ENCODE measurements around the gene PLEKHH2. TPM values are rescaled to one million over a fixed set of nuclear protein-coding genes. Genes with fewer than 3 reads are reported as not detected.

The PLEKHH2 gene
- total RNA-seq, 4 donors from 2014 or later, result 47.1 to 124 (median 74.8) TPM

- intact Hi-C loops (cut with DNase I; ENCODE audit: low total_unique reads), result no loop called here
- H3K27ac ChIP-seq, result no peak overlapping the region
Measured at GRCh38 chr2:43616967-43617680, 19.9 kb upstream of the PLEKHH2 start.

DNA sequence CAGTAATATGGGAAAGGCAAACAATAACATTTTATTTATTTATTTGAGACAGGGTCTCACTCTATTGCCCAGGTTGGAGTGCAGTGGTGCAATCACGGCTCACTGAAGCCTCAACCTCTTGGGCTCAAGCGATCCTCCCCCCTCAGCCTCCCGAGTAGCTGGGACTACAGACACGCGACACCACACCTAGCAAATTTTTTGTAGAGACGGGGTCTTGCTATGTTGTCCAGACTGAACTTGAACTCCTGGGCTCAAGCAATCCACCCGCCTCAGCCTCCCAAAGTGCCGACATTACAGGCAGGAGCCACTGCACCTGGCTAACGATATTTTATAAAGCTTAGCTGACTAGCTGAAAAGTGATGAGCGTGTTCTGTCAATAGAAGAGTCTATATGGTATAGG, 17.5 kb upstream of the PLEKHH2 start:
- no peak for DNase-seq
- intact Hi-C loops (cut with DNase I; ENCODE audit: low total_unique reads), result no loop called here
- Histone ChIP-seq H3K36me3 (no peaks in the 10 kb centered on the region), H3K27me3 (no peaks in the 10 kb centered on the region), H3K4me1 (no peaks in the 10 kb centered on the region), H3K9me3 (no peaks in the 10 kb centered on the region), H3K4me3 (no peak overlapping the region), H3K27ac (no peak overlapping the region)
- TF ChIP-seq, protein P1, sequence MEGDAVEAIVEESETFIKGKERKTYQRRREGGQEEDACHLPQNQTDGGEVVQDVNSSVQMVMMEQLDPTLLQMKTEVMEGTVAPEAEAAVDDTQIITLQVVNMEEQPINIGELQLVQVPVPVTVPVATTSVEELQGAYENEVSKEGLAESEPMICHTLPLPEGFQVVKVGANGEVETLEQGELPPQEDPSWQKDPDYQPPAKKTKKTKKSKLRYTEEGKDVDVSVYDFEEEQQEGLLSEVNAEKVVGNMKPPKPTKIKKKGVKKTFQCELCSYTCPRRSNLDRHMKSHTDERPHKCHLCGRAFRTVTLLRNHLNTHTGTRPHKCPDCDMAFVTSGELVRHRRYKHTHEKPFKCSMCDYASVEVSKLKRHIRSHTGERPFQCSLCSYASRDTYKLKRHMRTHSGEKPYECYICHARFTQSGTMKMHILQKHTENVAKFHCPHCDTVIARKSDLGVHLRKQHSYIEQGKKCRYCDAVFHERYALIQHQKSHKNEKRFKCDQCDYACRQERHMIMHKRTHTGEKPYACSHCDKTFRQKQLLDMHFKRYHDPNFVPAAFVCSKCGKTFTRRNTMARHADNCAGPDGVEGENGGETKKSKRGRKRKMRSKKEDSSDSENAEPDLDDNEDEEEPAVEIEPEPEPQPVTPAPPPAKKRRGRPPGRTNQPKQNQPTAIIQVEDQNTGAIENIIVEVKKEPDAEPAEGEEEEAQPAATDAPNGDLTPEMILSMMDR (IDR thresholded peaks at IDR 0.05), result no peak
- TF ChIP-seq POLR2A (IDR thresholded peaks at IDR 0.05), result no peak

More at GRCh38 chr2:43616967-43617680, 19.9 kb upstream of the PLEKHH2 start:
- Histone ChIP-seq H3K27me3 (no peaks in the 10 kb centered on the region), H3K4me3 (no peak overlapping the region), H3K36me3 (no peaks in the 10 kb centered on the region), H3K4me1 (no peaks in the 10 kb centered on the region), H3K9me3 (no peaks in the 10 kb centered on the region)
- TF ChIP-seq POLR2A (IDR thresholded peaks at IDR 0.05), result no peak
- TF ChIP-seq, protein P1 (IDR thresholded peaks at IDR 0.05), result no peak
- no peak for DNase-seq

DNA sequence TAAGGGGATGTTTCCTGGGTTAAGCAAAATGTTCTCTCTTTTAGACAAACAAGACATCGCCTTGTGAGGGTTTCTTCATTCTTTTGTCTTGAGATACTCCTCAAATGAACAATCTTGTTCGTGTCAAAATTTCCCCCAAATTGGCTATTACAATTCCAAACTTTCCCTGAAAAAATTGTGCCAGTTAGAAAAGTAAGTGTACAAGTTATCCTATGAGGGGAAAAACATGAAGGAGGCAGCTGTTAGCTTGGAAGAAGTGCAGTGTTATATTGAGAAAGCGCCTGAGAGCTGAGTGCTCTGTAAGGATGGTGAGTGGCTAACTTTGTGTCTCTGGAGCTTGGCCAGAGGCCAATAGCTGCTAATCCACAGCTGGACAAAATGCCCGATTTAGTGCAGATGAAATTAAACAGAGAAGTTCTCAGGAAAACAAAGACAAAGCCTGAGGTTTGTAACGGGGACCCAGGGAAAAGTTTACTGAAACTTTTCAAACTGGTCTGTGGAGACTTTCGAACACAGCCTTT, 14.1 kb upstream of the PLEKHH2 start:
- DNase-seq, result peak; percentile 50 to 54
- no peaks in the 10 kb centered on the region for H3K27me3 ChIP-seq
- no peaks in the 10 kb centered on the region for H3K36me3 ChIP-seq
- peak overlapping the region; percentile 64 to 69 for H3K27ac ChIP-seq
- H3K9me3 ChIP-seq, result no peaks in the 10 kb centered on the region
- no peak overlapping the region for H3K4me3 ChIP-seq
- intact Hi-C loops (cut with DNase I; ENCODE audit: low total_unique reads), result no loop called here
- H3K4me1 ChIP-seq, result no peaks in the 10 kb centered on the region
- TF ChIP-seq, protein P1 (IDR thresholded peaks at IDR 0.05), result no peak
- no peak for TF ChIP-seq POLR2A (IDR thresholded peaks at IDR 0.05)

DNA sequence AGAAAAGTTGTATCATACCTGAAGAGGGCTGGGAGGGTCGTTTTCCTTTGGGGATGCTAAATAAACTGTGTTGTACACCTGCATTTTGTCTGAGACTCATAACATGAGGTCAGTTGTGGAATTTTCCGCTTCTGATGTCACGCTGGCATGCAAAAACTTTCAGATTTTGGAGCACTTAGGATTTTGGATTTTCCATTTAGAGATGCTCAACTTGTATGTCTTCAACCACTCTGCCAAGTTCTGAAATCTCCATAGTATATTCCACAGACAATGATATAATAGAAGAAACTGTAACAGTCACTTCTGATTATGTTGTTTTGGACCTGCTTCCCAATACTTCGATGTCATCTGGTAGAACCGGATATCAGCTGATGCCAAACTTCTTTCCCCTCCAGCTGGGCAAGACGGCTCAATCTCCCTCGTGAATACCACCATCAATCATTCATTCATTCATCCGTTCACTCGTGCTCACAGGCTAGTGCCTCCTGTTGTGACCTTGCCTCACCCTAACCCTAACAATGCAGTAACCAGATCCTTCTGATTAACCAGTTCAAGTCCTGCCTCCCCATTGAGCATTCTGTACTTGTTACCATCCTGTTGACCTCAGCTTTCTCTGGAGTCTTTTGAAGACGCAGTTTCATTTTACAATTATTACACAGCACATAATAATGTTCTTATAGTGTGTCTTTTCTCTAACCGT, 5.3 kb upstream of the PLEKHH2 start:
- H3K27me3 ChIP-seq, result no peaks in the 10 kb centered on the region
- H3K36me3 ChIP-seq, result no peaks in the 10 kb centered on the region
- DNase-seq, result no peak
- intact Hi-C loops (cut with DNase I; ENCODE audit: low total_unique reads), result no loop called here
- no peak overlapping the region for H3K4me3 ChIP-seq
- H3K27ac ChIP-seq, result no peak overlapping the region
- TF ChIP-seq POLR2A (IDR thresholded peaks at IDR 0.05), result no peak
- TF ChIP-seq, protein P1 (IDR thresholded peaks at IDR 0.05), result no peak
- no peaks in the 10 kb centered on the region for H3K9me3 ChIP-seq
- no peaks in the 10 kb centered on the region for H3K4me1 ChIP-seq
